ENCODE results near the gene TRIP6. TPM values are rescaled to one million over a fixed set of nuclear protein-coding genes. Genes with fewer than 3 reads are reported as not detected.
A peak's percentile ranks its signal among the peaks of the same experiment; 100 is the strongest.
"Not testable (repeated sequence)": the region's sequence is repeated elsewhere in the genome, so short reads cannot be mapped to it uniquely, and the experiment has no call there.

Gene TRIP6
- total RNA-seq, 1 experiment from 2014 or later, result 23.5 TPM

GRCh38 chr7:100890653-100891567 lies 23.7 kb downstream of the TRIP6 start:
- DNase-seq (ENCODE audit: low spot score), result no peak

- DNase-seq (ENCODE audit: low spot score), result no peak
These were observed 24.5 kb downstream of the TRIP6 start for GRCh38 chr7:100891568-100892247.

GRCh38 chr7:100892364-100893317 lies 25.5 kb downstream of the TRIP6 start:
- DNase-seq (ENCODE audit: low spot score), result no peak

GRCh38 chr7:100893318-100893895 lies 26.2 kb downstream of the TRIP6 start:
- no peak for DNase-seq (ENCODE audit: low spot score)

GRCh38 chr7:100893910-100894721 lies 26.9 kb downstream of the TRIP6 start:
- DNase-seq (ENCODE audit: low spot score), result no peak

GRCh38 chr7:100894860-100895700 lies 27.9 kb downstream of the TRIP6 start:
- peak; percentile 34 for DNase-seq (ENCODE audit: low spot score)

GRCh38 chr7:100895701-100895955 lies 28.4 kb downstream of the TRIP6 start, which contains the start of gene ACHE:
ACHE (minus strand) TSS chr7:100895888; CDS start chr7:100894232, 1,656 bp downstream.
- no peak for DNase-seq (ENCODE audit: low spot score)

GRCh38 chr7:100895956-100896731 lies 29.0 kb downstream of the TRIP6 start:
- DNase-seq (ENCODE audit: low spot score), result peak; percentile 32

- peak; percentile 65 for DNase-seq (ENCODE audit: low spot score)
These were observed 29.8 kb downstream of the TRIP6 start for GRCh38 chr7:100896732-100897608.

GRCh38 chr7:100897772-100898454 lies 30.7 kb downstream of the TRIP6 start:
- DNase-seq (ENCODE audit: low spot score), result peak; percentile 32

GRCh38 chr7:100899432-100899831 lies 32.2 kb downstream of the TRIP6 start:
- no peak for DNase-seq (ENCODE audit: low spot score)

GRCh38 chr7:100900978-100901377 lies 33.8 kb downstream of the TRIP6 start:
- no peak for DNase-seq (ENCODE audit: low spot score)

GRCh38 chr7:100901921-100902332 lies 34.7 kb downstream of the TRIP6 start:
- no peak for DNase-seq (ENCODE audit: low spot score)

- DNase-seq (ENCODE audit: low spot score), result no peak
These were observed 35.5 kb downstream of the TRIP6 start for GRCh38 chr7:100902638-100903037.

- no peak for DNase-seq (ENCODE audit: low spot score)
These were observed 41.3 kb downstream of the TRIP6 start for GRCh38 chr7:100908512-100908911.

GRCh38 chr7:100910443-100910842 lies 43.3 kb downstream of the TRIP6 start:
- DNase-seq (ENCODE audit: low spot score), result not testable (repeated sequence)

GRCh38 chr7:100911484-100911883 lies 44.3 kb downstream of the TRIP6 start:
- no peak for DNase-seq (ENCODE audit: low spot score)

Data from HT-29 (cell line).